Endothelial cell of hepatic sinusoid (primary cell): ENCODE results near the gene SOX6.

Source experiments
- in situ Hi-C: cut with HindIII; loops from 2 replicates; pipeline ENCODE4 v1.10.0; 2017; ENCODE audit warnings: low sequenced_read_pairs

The SOX6 gene

DNA sequence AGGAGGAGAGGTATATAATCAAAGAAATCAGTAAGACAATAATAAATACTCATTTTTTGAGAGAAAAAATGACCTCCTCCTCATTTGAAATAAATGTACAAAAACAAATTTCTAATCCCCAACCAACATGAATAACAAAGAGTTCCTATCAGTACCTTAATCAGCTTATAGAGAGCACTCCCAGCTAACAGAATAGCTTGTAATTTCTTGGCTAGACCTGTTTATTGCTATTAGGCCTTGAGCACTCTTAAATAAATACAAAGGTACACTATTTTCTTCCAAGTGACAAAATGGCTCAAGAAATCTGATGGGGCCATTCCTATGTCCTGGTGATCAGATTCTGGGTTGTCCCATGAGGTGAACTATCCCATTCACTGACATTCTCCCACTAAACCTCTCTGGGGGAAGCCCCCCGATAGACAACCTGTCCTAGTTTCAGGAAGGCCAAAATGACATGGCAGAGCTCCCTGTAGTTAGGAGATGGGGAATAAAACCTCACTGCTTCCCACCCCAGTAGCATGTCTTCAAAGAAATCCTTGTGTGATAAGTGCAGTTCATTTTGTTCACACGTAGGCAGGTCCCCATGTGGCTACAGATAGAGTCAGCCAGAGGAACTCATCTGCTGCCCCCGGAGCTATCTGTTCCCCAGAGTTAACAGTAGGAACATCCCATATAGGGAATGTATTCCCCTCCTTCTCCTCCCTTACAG, 385.7 kb downstream of the SOX6 start:
- in situ Hi-C loops, result no loop called here

DNA sequence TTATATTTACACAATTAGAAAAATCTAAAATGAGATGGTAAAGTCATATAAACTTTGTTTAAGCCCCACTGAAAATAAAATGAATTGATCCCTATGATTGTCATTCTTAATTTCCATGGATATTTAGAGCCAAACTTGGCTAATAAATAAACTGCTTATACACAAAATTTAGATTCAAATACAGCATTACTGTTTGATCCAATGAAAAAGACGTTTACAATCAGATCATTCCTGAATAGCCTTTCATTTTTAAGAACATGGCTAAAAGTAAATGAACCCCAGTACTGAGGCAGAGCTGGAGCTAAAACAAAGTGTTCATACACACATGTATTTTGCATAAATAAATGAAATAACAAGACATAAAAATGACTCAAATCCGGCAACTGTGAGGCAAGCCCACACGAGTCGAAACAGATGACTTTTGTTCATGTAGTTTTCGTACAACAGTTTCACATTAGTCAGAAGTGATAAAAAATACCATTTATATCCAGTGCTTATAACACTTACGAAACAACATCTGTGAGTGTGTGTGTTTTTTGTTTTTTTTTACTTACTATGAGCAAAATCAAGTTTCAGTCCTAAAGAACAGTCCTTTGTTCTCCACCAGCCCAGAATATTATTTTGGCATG, 386.5 kb downstream of the SOX6 start:
- in situ Hi-C loops, result no loop called here

DNA sequence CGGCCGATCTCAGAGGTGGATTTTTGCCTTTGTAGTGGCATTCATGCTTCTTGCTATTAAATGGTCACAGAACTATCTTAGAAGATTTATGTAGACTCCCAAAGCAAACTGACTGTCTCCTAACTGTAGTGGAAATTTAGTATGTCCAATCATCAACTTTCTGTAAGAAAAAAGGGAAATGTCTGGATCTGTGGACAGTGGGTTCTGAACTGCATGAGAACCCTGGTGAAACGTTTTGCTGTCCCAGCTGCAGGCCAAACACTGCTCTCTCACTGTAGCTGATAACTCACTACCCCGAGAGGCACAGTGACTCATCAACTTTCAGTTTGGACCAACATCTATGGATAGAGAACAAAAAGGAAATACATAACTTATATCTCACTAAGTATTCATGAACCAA, 387.1 kb downstream of the SOX6 start:
- in situ Hi-C loops, result no loop called here

DNA sequence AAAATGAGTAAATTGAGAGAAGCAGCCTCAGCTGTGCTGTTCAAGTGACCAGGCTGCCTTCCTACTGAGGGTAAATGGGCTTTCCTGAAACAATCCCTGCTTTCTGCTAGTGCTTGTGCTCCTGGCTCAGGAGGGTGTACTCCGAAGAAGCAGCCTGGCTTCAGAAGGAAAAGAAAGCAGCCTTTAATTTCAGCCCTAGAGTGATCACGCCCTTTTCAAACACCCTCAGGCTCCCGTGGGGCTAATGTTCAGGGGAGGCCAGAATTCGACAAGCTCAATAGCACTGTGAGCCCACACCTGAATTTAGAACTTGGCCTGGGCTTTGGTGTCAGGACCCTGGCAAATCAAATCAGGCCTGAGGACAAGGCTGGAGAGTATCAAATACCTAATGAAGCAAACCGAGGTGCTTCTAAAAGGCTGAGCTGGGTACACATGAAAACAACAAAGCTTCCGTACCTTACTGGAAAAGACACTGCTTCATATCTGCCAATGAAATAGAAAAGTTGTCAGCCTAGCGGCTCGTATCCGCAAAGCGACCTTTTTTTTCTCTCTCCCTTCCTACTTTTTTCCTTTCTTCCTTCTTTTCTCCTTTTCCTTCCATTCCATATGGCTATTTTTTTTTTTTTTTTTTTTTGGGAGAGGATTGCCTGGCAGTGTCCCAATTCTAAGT, 387.8 kb downstream of the SOX6 start:
- in situ Hi-C loops, result no loop called here

DNA sequence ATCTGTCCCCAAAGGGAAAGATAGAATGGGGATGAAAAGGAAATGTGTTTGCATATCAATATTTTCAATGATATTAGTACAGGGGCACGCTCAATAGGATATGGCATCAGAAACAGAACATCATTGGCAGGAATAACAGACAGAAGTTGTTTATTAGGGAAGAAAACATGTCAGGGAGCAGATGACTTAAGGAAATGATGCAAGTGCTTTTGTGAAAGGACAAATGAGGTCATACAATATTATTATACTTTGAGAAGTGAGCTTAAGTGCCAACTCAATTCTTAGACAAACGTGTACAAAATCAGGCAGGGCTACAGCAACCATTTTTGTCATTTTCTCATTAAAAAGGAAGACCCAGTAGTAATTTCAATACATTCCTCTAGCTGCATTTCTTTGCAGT, 388.4 kb downstream of the SOX6 start:
- in situ Hi-C loops, result no loop called here

DNA sequence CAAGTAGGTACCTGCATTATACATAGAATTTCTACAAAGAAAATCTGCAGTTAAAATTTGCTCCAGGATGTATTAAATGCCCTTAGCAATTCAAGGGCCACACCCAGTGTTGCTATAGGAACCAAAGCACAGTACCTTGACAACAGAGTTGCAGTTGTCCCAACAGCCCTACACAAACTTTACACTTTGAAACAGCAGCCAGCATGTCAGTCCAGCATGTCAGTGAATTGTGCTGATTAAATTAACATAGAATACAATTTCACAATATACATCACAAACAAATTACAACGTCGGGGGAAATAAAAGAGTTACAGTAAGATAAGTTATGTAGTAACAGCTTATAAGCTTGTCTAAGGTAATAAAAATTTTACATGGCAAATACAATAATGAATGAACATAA, 389.2 kb downstream of the SOX6 start:
- in situ Hi-C loops, result no loop called here

DNA sequence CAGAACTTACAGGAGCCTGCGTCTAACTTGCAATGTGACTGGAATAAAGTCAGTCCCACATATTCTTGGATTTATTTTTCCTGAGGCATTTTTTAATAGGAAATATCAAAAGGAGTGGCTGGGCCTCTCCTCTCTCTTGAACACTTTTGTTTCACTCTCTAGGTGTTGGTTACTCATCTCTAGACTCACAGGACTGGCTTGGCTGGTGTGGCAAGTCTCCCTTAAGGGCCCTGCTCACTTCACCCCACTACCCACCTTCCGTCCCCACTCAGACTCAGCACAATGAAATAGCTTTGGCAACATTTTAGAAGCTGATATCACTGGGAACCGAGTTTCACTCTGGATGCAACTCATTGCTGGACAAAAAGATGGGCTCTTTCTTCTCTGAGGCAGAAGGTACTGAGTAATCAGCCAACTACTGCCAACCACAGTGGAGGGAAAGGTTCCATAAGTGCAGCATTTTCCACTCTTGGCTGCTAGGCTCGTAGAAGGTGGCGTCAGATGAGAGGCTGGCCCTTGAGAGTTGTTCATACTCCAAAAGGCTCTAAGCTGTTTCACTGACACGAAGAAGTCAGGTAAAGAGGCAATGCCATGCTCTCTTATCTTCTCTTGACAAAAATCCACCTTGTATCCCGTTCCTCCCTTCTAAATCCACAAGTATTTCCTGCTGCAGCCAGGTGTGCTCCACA, 390.6 kb downstream of the SOX6 start:
- in situ Hi-C loops, result no loop called here

DNA sequence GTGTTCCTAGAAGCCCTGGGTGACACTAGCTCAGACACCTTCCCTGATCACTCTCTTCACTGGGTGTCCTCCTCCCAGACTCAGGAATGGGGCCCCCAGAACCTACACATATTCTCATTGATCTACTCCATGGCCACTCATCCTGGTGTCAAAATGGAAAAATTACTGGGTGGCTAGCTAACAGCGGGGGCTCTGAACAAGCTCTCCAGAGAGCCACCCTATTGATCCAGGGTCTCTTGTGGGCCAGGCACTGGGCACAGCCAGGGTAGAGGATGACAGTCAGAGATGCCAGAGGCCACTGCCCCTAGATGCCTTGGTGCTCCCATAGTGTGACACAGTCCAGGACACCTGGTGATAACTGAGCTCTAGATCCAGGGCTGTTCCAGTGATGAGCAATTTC, 393.1 kb downstream of the SOX6 start:
- in situ Hi-C loops, result no loop called here

DNA sequence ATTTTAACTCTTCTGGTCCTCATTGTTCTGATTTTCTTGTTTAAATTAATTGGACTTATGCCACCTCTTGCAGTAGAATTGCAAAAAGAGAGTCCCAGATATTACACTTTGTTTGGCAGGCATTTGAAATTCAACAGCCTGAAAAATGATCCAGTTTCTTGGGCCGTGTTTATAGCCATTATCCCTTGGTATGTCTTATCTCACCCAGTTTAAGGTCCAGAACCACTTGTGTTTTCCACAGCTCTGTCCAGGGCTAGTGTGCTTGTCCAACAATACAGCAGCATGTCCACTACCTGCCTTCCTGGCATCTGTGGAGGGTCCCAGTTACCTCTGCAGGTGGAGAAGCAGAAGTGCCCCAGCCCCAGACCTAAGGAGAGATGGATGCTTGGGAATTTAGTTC, 397.4 kb downstream of the SOX6 start:
- in situ Hi-C loops, result no loop called here

DNA sequence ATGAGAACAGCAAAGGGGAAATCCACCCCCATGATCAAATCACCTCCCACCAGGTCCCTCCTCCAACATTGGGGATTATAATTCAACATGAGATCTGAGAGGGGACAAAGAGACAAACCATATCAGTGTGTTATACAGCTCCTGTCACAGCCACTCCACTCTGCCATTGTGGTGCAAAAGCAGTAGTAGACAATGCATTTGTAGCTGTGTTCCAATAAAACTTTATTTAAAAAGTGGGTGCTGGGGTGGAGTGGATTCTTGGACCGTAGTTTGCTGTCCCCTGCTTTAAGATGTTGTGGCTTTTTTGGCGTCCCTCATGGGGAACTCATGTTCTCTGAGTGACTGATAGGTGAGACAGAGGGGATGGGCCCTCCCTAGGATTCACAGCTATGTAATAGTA, 399.1 kb downstream of the SOX6 start:
- in situ Hi-C loops, result no loop called here

DNA sequence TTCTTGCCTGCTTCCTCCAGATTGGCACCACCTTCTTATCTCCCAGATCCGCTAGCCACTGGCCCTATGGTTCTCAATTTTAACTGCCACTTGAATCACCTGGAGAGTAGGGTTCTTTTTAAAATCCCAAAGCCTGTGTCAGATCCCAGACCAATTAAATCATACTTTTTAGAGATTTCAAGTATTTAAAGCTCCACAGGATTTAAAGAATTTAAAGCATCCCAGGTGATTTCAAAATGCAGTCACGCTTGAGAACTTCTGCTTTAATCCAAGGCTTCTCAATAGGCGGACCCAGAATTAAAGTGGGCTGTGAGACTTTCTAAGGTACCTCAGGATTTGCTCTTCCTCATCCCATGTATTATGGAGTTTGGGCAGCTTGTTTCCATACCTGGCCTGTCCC, 400.0 kb downstream of the SOX6 start:
- in situ Hi-C loops, result no loop called here

DNA sequence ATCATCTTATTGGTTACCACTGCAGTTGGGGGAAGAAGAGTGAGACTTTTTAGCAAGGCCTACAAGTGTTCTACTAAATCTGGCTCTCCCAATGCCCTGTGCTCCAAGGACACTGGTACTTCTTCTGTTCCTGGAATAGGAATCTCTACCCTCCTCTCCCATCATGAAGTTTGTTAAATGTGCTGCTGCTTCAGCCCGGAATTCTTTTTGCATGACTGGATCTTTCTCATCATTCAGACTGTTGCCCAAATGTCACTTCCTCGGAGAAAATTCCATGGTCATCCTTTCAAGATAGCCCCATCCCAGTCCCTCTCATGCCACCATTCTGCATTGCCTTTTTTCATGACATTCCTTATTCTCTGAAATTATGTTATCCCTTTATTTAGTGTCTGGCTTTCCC, 400.8 kb downstream of the SOX6 start:
- in situ Hi-C loops, result no loop called here

DNA sequence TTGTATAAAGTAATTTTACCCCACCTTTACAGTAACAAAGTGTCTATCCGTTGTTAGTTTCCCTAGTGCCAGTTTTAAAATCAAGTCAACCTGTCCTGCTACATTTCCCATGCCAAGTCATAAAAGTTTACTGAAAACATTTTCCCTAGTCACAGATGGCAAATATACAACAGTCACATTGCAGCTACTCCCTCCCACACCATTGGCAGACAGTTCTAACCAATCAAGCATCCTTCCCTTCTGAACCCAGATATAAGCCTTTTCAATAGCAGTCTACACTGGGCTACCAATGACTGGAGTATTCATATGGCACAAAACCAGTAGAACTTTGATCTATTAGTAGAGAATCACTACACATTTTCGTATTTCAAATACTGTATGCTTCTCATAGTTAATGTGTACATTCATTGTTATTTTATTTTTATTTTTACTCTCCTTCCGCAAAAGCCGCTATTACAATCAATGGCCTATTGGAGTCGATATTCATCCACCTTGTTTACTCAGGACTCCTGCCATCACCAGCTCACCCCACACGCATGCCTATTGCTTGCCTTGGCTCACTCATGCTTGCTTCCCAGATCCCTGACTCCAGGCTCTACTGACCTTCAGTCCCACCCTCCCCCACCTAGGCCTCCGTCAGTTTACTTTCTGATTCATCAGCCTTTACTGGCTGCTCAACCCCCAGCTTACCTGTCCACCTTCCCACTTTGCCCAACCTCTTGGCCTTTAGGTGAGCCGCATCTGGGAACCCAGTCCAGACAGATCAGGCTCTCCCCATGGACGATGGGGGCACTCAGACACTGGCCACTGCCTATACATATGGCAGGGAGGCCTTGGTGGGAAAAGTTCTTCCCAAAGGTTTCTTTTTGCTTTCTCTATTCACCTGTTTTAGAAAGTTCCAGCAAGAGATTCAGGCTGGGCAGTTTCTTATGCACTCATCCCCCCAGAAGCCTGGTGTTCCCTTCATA, 408.4 kb downstream of the SOX6 start:
- in situ Hi-C loops, result no loop called here

DNA sequence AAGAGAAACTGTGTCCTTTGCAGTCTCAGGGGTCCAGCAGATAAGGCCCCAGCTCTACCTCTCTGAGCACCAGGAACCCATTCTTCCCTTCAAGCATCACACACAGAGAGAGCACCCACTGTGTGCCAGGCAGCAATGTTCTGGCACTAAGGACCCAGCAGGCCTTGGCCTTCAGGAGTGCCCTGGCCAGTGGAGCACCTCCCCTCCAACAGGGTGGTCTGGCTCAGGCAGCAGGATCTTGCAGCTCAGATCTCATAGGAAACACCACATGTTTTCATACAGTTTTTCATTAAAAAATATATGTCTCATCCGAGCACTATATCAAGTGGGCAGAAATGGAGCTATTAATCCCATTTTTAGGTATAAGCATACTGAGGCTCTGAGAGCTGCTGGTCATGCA, 410.6 kb downstream of the SOX6 start:
- in situ Hi-C loops, result no loop called here

DNA sequence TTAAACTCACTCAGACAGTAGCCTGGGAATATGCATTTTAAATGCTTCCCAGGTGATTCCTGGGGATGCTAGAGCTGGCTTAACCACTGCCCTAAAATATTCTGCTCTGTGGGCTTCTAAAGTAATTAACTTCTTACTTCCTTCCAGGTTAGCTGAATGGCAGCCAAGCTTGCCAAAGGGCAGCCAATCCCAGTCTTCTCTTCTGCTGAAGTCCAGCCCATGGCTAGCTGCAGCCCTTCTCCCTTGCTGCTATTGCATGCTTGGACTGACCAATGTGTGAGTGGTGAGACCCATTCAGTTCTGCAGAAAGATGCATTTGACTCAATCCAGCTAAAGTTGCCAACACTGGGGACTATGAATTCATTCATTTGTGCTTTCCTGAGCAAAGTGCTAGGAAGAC, 411.9 kb downstream of the SOX6 start:
- in situ Hi-C loops, result no loop called here

DNA sequence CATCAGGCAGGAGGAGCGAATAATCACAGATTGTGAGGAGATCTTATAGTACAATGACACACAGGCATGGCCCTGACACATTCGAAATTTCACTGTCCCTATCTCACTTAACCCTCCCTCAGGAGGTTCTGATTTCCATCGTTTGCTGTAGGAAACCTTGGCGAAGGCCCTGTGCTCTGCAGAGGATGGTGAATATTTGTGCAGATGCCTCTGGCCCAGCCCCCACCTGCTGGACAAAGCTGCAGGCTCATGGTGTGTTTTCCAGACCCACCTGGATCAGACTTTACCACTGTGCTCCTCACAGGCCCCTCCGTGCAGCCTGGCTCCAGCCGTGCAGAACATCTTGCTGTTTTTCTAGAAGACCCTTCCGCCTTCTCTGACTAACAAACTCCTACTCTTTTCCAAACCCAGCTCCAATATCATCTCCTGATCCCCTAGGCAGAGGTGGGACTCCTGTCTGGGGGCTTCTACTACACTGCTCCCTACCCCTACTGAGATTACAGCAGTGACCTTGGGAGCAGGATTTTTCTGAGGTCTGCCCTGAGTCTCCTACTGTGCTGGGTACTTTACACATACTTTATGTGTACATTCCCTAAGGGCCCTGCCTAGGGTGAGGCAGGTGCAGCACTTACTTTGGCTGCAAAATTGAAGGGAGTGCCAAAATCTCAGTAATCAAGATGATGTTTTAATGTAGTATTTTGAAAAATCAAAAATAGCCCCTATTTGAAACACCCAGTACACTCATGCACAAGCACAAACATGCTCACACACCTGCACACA, 412.7 kb downstream of the SOX6 start:
- in situ Hi-C loops, result no loop called here

DNA sequence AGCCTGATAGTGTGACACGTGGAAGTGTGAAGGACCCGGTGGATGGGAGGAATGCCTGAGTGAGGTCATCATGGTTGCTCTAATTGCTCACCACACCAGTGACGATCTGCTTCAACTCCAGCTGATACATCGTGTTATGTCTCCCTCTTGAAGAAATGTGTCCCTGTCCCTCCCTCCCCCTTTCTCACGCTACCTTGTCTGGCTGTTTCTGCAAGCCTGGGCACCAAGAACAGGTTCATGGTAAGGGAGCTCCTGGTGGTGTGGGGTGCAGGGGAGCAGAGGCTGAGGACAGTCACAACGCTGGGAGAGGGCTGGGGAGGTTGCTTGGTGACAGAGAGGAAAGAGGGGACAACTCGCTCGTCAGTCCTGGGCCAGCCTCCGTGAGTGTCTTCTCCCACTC, 413.4 kb downstream of the SOX6 start:
- in situ Hi-C loops, result no loop called here

DNA sequence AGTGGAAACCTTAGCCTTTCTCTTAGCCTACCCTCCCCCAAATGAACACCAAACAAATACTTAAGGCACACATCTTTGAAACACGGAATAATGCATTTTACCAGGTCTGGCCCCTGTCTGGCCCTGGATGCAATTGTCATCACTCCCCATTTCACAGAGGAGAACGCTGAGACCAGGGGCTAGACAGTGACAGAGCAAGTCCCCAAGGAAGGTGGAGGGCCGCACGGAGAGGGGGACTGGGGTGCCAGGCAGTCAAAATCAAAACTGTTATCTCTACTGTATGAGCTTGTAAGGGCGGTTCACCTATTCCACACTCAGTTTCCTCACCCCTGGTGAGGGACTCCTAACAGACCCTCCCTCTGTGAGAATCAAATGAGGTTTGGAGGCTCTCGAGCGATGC, 414.2 kb downstream of the SOX6 start:
- in situ Hi-C loops, result no loop called here

DNA sequence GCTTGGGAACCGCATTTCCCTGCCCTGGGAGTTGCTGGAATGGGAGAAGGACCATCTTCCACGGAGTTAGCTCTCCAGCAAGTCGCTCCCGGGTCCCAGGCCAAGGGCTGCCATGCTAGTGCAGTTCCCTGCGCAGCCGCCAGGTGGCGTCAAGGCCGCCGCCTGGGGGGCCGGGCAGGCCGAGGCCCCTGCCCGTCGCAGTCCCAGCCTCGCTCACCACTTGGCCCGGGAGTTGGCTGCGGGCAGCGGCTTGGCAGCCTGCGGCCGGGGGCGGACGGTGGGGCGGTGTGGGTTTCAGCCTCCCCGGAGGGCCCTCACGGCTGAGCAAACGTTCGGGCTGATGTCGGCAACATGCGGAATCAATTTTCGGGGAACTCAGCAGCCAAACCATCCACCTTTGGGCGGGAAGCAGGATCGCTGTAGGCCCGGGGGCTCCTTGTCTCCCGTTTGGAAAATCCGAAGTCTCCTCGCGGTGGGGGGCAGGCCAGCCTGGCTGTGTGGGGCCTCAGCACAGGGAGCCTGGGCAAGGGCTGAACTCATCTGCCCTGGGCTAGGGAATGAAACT, 415.1 kb downstream of the SOX6 start:
- in situ Hi-C loops, result no loop called here
